HG03457 (cell line): ENCODE data around the gene CKLF.
"Not testable (repeated sequence)": the region's sequence is repeated elsewhere in the genome, so short reads cannot be mapped to it uniquely, and the experiment has no call there.

Experiments used
- ATAC-seq: cut with Tn5 transposase; IDR thresholded peaks from one replicate; pipeline ENCODE4 v1.9.1; 2021; ENCODE audit warnings: moderate number of reproducible peaks; ENCODE audit not compliant: unreplicated experiment

The CKLF gene

GRCh38 chr16:66592241-66592640 is 39.9 kb downstream of the CKLF start:
- no peak for ATAC-seq

- no peak for ATAC-seq
Observed at GRCh38 chr16:66592814-66593213, 40.4 kb downstream of the CKLF start.

- ATAC-seq: no peak
Observed at GRCh38 chr16:66594739-66595138, 42.4 kb downstream of the CKLF start.

GRCh38 chr16:66596559-66596958 is 44.2 kb downstream of the CKLF start:
- not testable (repeated sequence) for ATAC-seq

GRCh38 chr16:66596986-66597848 is 44.8 kb downstream of the CKLF start:
- no peak for ATAC-seq

- ATAC-seq: no peak
Observed at GRCh38 chr16:66598111-66598510, 45.7 kb downstream of the CKLF start.

- no peak for ATAC-seq
Observed at GRCh38 chr16:66599726-66600125, 47.4 kb downstream of the CKLF start.

- no peak for ATAC-seq
Observed at GRCh38 chr16:66600477-66600876, 48.1 kb downstream of the CKLF start.

GRCh38 chr16:66601471-66601870 is 49.1 kb downstream of the CKLF start:
- ATAC-seq: no peak

- no peak for ATAC-seq
Observed at GRCh38 chr16:66603537-66604375, 51.4 kb downstream of the CKLF start.

- ATAC-seq: no peak
Observed at GRCh38 chr16:66604376-66605176, 52.2 kb downstream of the CKLF start, which contains the start of gene CMTM3. TSS of gene CMTM3 (plus strand) at chr16:66604704. CDS start at chr16:66604806, 102 bp downstream.

- no peak for ATAC-seq
Observed at GRCh38 chr16:66605177-66605978, 53.0 kb downstream of the CKLF start.

- ATAC-seq: peak; percentile 43
Observed at GRCh38 chr16:66605979-66606751, 53.8 kb downstream of the CKLF start.

GRCh38 chr16:66608241-66609138 is 56.1 kb downstream of the CKLF start:
- ATAC-seq: no peak

GRCh38 chr16:66609139-66609510 is 56.7 kb downstream of the CKLF start:
- no peak for ATAC-seq

- ATAC-seq: no peak
Observed at GRCh38 chr16:66610111-66610820, 57.9 kb downstream of the CKLF start.

- not testable (repeated sequence) for ATAC-seq
Observed at GRCh38 chr16:66611911-66612310, 59.5 kb downstream of the CKLF start.

GRCh38 chr16:66612422-66612821 is 60.0 kb downstream of the CKLF start:
- no peak for ATAC-seq
